Hematopoietic multipotent progenitor cell treated with erythropoietin and hydrocortisone succinate and interleukin-3 and kit ligand, for 17 days (in vitro differentiated cells): ENCODE data around the gene AREG.

Experiments
- DNase-seq: peaks from one replicate; pipeline ENCODE4 v3.0.0-alpha.2; 2015; ENCODE audit warnings: low spot score

Gene AREG

GRCh38 chr4:74433043-74433442 lies 11.9 kb upstream of the AREG start:
- DNase-seq, result no peak

GRCh38 chr4:74433541-74434172 lies 11.3 kb upstream of the AREG start:
- no peak for DNase-seq

GRCh38 chr4:74435296-74435695 lies 9.6 kb upstream of the AREG start:
- DNase-seq, result no peak

GRCh38 chr4:74437866-74438265 lies 7.1 kb upstream of the AREG start:
- DNase-seq, result no peak

- no peak for DNase-seq
These were observed 6.3 kb upstream of the AREG start for GRCh38 chr4:74438661-74439060.

GRCh38 chr4:74439952-74440351 lies 5.0 kb upstream of the AREG start:
- no peak for DNase-seq

- DNase-seq, result no peak
These were observed 4.6 kb upstream of the AREG start for GRCh38 chr4:74440356-74440755.

GRCh38 chr4:74441744-74442143 lies 3.2 kb upstream of the AREG start:
- DNase-seq, result no peak

- no peak for DNase-seq
These were observed 1.4 kb downstream of the AREG start for GRCh38 chr4:74446193-74446868.

GRCh38 chr4:74446896-74447295 lies 2.0 kb downstream of the AREG start:
- DNase-seq, result no peak

- no peak for DNase-seq
These were observed 2.8 kb downstream of the AREG start for GRCh38 chr4:74447636-74448233.

- no peak for DNase-seq
These were observed 4.8 kb downstream of the AREG start for GRCh38 chr4:74449571-74450297.

GRCh38 chr4:74450298-74450683 lies 5.4 kb downstream of the AREG start:
- no peak for DNase-seq

GRCh38 chr4:74451214-74451661 lies 6.3 kb downstream of the AREG start:
- DNase-seq, result no peak

- no peak for DNase-seq
These were observed 8.2 kb downstream of the AREG start for GRCh38 chr4:74453037-74453635.

GRCh38 chr4:74453829-74454742 lies 9.2 kb downstream of the AREG start:
- no peak for DNase-seq

- no peak for DNase-seq
These were observed 10.6 kb downstream of the AREG start for GRCh38 chr4:74455361-74456055.

- DNase-seq, result no peak
These were observed 11.3 kb downstream of the AREG start for GRCh38 chr4:74456056-74456744.

GRCh38 chr4:74456849-74457395 lies 12.0 kb downstream of the AREG start:
- DNase-seq, result no peak

GRCh38 chr4:74460833-74461232 lies 15.9 kb downstream of the AREG start:
- DNase-seq, result no peak
